ENCODE results near the gene CERCAM.
"Not testable (repeated sequence)": the region's sequence is repeated elsewhere in the genome, so short reads cannot be mapped to it uniquely, and the experiment has no call there.

Gene CERCAM

GRCh38 chr9:128412120-128412790 is 8.4 kb upstream of the CERCAM start:
- DNase-seq (ENCODE audit: low spot score) (no peak), ATAC-seq (ENCODE audit: low read depth) (no peak)
- Histone ChIP-seq H3K4me3 (ENCODE audit: severe bottlenecking) (no peak overlapping the region), H3K36me3 (ENCODE audit: low read depth) (no peaks in the 10 kb centered on the region), H3K9me3 (ENCODE audit: severe bottlenecking) (no peaks in the 10 kb centered on the region), H3K4me1 (ENCODE audit: insufficient read depth, poor library complexity, severe bottlenecking) (no peaks in the 10 kb centered on the region), H3K27me3 (ENCODE audit: insufficient read depth, poor library complexity, severe bottlenecking) (no peaks in the 10 kb centered on the region), H3K27ac (ENCODE audit: poor library complexity, severe bottlenecking) (no peak overlapping the region)
- TF ChIP-seq CTCF (IDR thresholded peaks at IDR 0.05; ENCODE audit: poor library complexity, severe bottlenecking) = peak; percentile 27

DNA sequence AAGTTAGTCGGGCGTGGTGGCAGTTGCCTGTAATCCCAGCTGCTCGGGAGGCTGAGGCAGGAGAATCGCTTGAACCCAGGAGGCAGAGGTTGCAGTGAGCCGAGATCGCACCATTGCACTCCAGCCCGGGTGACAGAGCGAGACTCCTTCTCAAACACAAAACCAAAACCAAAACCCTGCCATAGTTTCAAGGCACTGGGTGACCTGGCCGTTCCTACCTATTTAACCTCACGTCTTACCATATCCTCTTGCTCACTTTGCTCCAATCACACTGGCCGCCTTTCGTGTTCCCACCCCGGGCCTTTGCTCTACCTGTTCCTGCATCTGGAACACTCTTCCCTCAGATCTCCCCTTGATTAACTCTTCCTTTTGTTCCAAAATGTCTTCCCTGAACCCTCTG is 6.9 kb upstream of the CERCAM start:
- not testable (repeated sequence) for H3K9me3 ChIP-seq (ENCODE audit: severe bottlenecking); ATAC-seq (ENCODE audit: low read depth); H3K27me3 ChIP-seq (ENCODE audit: insufficient read depth, poor library complexity, severe bottlenecking); H3K27ac ChIP-seq (ENCODE audit: poor library complexity, severe bottlenecking); H3K4me1 ChIP-seq (ENCODE audit: insufficient read depth, poor library complexity, severe bottlenecking); H3K4me3 ChIP-seq (ENCODE audit: severe bottlenecking); H3K36me3 ChIP-seq (ENCODE audit: low read depth); DNase-seq (ENCODE audit: low spot score)

GRCh38 chr9:128414461-128414860 is 6.2 kb upstream of the CERCAM start:
- H3K4me1 ChIP-seq (ENCODE audit: insufficient read depth, poor library complexity, severe bottlenecking) = no peaks in the 10 kb centered on the region
- H3K9me3 ChIP-seq (ENCODE audit: severe bottlenecking) = no peaks in the 10 kb centered on the region
- DNase-seq (ENCODE audit: low spot score) = no peak
- no peak overlapping the region for H3K27ac ChIP-seq (ENCODE audit: poor library complexity, severe bottlenecking)
- peak; percentile 8 for TF ChIP-seq CTCF (IDR thresholded peaks at IDR 0.05; ENCODE audit: poor library complexity, severe bottlenecking)
- H3K36me3 ChIP-seq (ENCODE audit: low read depth) = no peaks in the 10 kb centered on the region
- ATAC-seq (ENCODE audit: low read depth) = peak; percentile 45; the same call in 1 of the 3 replicates
- no peaks in the 10 kb centered on the region for H3K27me3 ChIP-seq (ENCODE audit: insufficient read depth, poor library complexity, severe bottlenecking)
- H3K4me3 ChIP-seq (ENCODE audit: severe bottlenecking) = no peak overlapping the region

DNA sequence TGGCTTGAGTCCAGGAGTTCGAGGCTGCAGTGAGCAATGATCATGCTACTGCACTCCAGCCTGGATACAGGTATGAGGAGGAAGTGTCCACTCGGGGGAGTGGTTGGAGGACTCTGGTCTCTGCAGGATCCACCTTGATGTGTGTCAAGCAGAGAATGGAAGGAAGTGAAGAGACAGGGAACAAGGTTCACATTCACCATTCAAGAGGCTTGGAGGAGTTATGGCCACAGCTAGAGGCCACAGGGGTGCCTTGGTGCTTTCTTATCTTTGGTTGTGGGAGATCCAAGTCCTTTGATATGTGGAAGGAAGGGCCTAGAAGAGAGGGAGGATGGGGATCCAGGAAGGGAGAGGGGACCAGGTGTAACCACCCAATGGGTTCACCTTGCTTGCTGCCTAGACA is 5.4 kb upstream of the CERCAM start:
- TF ChIP-seq CTCF (IDR thresholded peaks at IDR 0.05; ENCODE audit: poor library complexity, severe bottlenecking) = no peak
- no peaks in the 10 kb centered on the region for H3K4me1 ChIP-seq (ENCODE audit: insufficient read depth, poor library complexity, severe bottlenecking)
- no peak overlapping the region for H3K27ac ChIP-seq (ENCODE audit: poor library complexity, severe bottlenecking)
- no peak overlapping the region for H3K4me3 ChIP-seq (ENCODE audit: severe bottlenecking)
- no peaks in the 10 kb centered on the region for H3K27me3 ChIP-seq (ENCODE audit: insufficient read depth, poor library complexity, severe bottlenecking)
- H3K36me3 ChIP-seq (ENCODE audit: low read depth) = no peaks in the 10 kb centered on the region
- DNase-seq (ENCODE audit: low spot score) (no peak), ATAC-seq (ENCODE audit: low read depth) (no peak)
- no peaks in the 10 kb centered on the region for H3K9me3 ChIP-seq (ENCODE audit: severe bottlenecking)

DNA sequence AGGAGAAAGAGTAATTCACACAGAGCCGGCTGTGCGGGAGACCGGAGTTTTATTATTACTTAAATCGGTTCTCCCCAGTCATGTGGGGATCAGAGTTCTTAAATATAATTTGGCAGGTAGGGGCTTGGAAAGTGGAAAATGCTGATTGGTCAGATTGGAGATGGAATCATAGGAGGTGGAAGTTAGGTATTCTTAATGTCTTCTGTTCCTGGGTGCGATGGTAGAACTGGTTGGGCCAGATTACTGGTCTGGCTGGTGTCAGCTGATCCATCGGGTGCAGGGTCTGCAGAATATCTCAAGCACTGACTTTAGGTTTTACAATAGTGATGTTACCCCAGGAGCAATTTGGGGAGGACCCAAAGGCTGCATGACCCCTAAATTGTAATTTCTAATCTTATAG is 4.6 kb upstream of the CERCAM start:
- Histone ChIP-seq H3K36me3 (ENCODE audit: low read depth) (no peaks in the 10 kb centered on the region), H3K9me3 (ENCODE audit: severe bottlenecking) (no peaks in the 10 kb centered on the region), H3K27ac (ENCODE audit: poor library complexity, severe bottlenecking) (no peak overlapping the region), H3K27me3 (ENCODE audit: insufficient read depth, poor library complexity, severe bottlenecking) (no peaks in the 10 kb centered on the region), H3K4me3 (ENCODE audit: severe bottlenecking) (no peak overlapping the region), H3K4me1 (ENCODE audit: insufficient read depth, poor library complexity, severe bottlenecking) (no peaks in the 10 kb centered on the region)
- no peak for TF ChIP-seq CTCF (IDR thresholded peaks at IDR 0.05; ENCODE audit: poor library complexity, severe bottlenecking)
- no peak for ATAC-seq (ENCODE audit: low read depth)
- no peak for DNase-seq (ENCODE audit: low spot score)
